ENCODE measurements around the gene IRX4.

DNA sequence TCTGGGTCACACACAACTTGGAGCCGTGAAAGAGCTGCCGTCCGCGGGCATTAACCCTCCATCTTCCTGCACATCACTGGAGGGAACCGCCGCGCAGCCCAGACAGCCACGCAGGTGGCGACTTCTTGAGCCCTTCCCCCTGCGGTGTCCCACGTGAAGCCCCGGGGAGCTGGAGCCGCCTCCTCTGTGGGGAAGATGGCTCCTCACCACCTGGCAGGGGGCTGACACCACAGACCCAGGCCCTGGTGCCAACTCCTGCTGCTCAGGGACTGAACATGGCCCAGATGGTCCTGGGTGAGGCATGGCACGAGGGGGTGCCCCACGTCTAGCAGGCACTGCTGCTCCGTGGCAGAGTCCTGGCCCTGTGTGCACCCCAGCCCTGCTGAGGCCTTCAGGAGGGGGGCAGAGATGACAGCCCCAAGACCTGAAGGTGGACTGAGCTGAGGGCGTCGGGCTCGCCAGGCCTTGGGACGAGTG lies 42.6 kb downstream of the IRX4 start:
- TF ChIP-seq, protein P1, sequence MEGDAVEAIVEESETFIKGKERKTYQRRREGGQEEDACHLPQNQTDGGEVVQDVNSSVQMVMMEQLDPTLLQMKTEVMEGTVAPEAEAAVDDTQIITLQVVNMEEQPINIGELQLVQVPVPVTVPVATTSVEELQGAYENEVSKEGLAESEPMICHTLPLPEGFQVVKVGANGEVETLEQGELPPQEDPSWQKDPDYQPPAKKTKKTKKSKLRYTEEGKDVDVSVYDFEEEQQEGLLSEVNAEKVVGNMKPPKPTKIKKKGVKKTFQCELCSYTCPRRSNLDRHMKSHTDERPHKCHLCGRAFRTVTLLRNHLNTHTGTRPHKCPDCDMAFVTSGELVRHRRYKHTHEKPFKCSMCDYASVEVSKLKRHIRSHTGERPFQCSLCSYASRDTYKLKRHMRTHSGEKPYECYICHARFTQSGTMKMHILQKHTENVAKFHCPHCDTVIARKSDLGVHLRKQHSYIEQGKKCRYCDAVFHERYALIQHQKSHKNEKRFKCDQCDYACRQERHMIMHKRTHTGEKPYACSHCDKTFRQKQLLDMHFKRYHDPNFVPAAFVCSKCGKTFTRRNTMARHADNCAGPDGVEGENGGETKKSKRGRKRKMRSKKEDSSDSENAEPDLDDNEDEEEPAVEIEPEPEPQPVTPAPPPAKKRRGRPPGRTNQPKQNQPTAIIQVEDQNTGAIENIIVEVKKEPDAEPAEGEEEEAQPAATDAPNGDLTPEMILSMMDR (IDR thresholded peaks at IDR 0.05): no peak
- TF ChIP-seq POLR2AphosphoS5 (IDR thresholded peaks at IDR 0.05): no peak
- TF ChIP-seq POLR2A (IDR thresholded peaks at IDR 0.05): no peak
